HEK293 (cell line): Measurements from ENCODE around the gene ZNF48.

Source experiments
- BCL6B ChIP-seq: fragments of 450-650 bp; formaldehyde crosslinking; IDR thresholded peaks from 2 replicates; pipeline ENCODE4 v1.5.1; 2017; ENCODE audit warnings: missing biosample characterization, missing genetic modification characterization
- ELK4 ChIP-seq: IDR thresholded peaks from 2 replicates; pipeline ENCODE4 v1.6.1; 2011; ENCODE audit warnings: mild to moderate bottlenecking, low read depth, low read length, borderline replicate concordance
- HOXA7 ChIP-seq: sonication (generic); formaldehyde crosslinking; IDR thresholded peaks from 2 replicates; pipeline ENCODE4 v1.8.1; 2022; ENCODE audit warnings: missing genetic modification reagents, borderline replicate concordance
- INSM2 ChIP-seq: fragments of 450-650 bp; formaldehyde crosslinking; IDR thresholded peaks from 2 replicates; pipeline ENCODE4 v1.5.1; 2016; ENCODE audit warnings: missing biosample characterization, missing genetic modification characterization
- KLF1 ChIP-seq: fragments of 450-650 bp; formaldehyde crosslinking; IDR thresholded peaks from 2 replicates; pipeline ENCODE4 v1.5.1; 2016; ENCODE audit warnings: missing biosample characterization, missing genetic modification characterization
- REPIN1 ChIP-seq: fragments of 450-650 bp; formaldehyde crosslinking; IDR thresholded peaks from 2 replicates; pipeline ENCODE4 v1.5.1; 2017; ENCODE audit warnings: missing biosample characterization, missing genetic modification characterization, low read depth
- SCRT2 ChIP-seq: fragments of 450-650 bp; formaldehyde crosslinking; IDR thresholded peaks from 2 replicates; pipeline ENCODE4 v1.5.1; 2016; ENCODE audit warnings: missing biosample characterization, missing genetic modification characterization
- TCF7L2 ChIP-seq: IDR thresholded peaks from 2 replicates; pipeline ENCODE4 v1.6.1; 2011; ENCODE audit warnings: low read depth, mild to moderate bottlenecking, inconsistent platforms, low read length, moderate library complexity, borderline replicate concordance
- YY1 ChIP-seq: fragments of 450-650 bp; formaldehyde crosslinking; IDR thresholded peaks from 2 replicates; pipeline ENCODE4 v1.5.1; 2018; ENCODE audit warnings: missing biosample characterization, missing genetic modification characterization
- YY2 ChIP-seq: fragments of 450-650 bp; formaldehyde crosslinking; IDR thresholded peaks from 2 replicates; pipeline ENCODE4 v1.5.1; 2016; ENCODE audit warnings: missing biosample characterization, missing genetic modification characterization
- ZFHX2 ChIP-seq: fragments of 450-650 bp; formaldehyde crosslinking; conservative IDR thresholded peaks from 2 replicates; pipeline ENCODE4 v1.5.1; 2016; ENCODE audit warnings: missing biosample characterization, missing genetic modification characterization
- ZFP69B ChIP-seq: fragments of 450-650 bp; formaldehyde crosslinking; IDR thresholded peaks from 2 replicates; pipeline ENCODE4 v1.5.1; 2016; ENCODE audit warnings: missing biosample characterization, missing genetic modification characterization
- ZIC2 ChIP-seq: fragments of 450-650 bp; formaldehyde crosslinking; IDR thresholded peaks from 2 replicates; pipeline ENCODE4 v1.5.1; 2016; ENCODE audit warnings: missing biosample characterization, missing genetic modification characterization
- ZNF132 ChIP-seq: fragments of 450-650 bp; formaldehyde crosslinking; IDR thresholded peaks from 2 replicates; pipeline ENCODE4 v1.5.1; 2017; ENCODE audit warnings: missing biosample characterization, missing genetic modification characterization, borderline replicate concordance
- ZNF148 ChIP-seq: fragments of 450-650 bp; formaldehyde crosslinking; IDR thresholded peaks from 2 replicates; pipeline ENCODE4 v1.5.0; 2017; ENCODE audit warnings: missing biosample characterization, missing genetic modification characterization, borderline replicate concordance
- ZNF169 ChIP-seq: fragments of 450-650 bp; formaldehyde crosslinking; IDR thresholded peaks from 2 replicates; pipeline ENCODE4 v1.5.1; 2016; ENCODE audit warnings: missing biosample characterization, missing genetic modification characterization
- ZNF175 ChIP-seq: fragments of 450-650 bp; formaldehyde crosslinking; IDR thresholded peaks from 2 replicates; pipeline ENCODE4 v1.5.1; 2016; ENCODE audit warnings: missing biosample characterization, missing genetic modification characterization
- ZNF202 ChIP-seq: fragments of 450-650 bp; formaldehyde crosslinking; IDR thresholded peaks from 2 replicates; pipeline ENCODE4 v1.5.1; 2016; ENCODE audit warnings: missing biosample characterization, missing genetic modification characterization, borderline replicate concordance
- ZNF23 ChIP-seq: fragments of 450-650 bp; formaldehyde crosslinking; IDR thresholded peaks from 2 replicates; pipeline ENCODE4 v1.5.1; 2016; ENCODE audit warnings: missing biosample characterization, missing genetic modification characterization, borderline replicate concordance
- ZNF274 ChIP-seq, 2 experiments: fragments of 200-500 bp in 1 of 2; fragments of 450-650 bp in 1 of 2; sonication (Bioruptor generic) in 1 of 2; formaldehyde crosslinking in 1 of 2; IDR thresholded peaks; 2 replicates each; pipeline versions ENCODE4 v1.5.1 to v1.6.1; 2014 to 2016; ENCODE audit warnings: borderline replicate concordance in 1 of 2, inconsistent platforms in 1 of 2, low read length in 1 of 2, missing biosample characterization in 1 of 2, missing genetic modification characterization in 1 of 2
- ZNF302 ChIP-seq: fragments of 450-650 bp; formaldehyde crosslinking; IDR thresholded peaks from 2 replicates; pipeline ENCODE4 v1.5.1; 2016; ENCODE audit warnings: missing biosample characterization, missing genetic modification characterization, low read depth
- ZNF354C ChIP-seq: fragments of 450-650 bp; formaldehyde crosslinking; IDR thresholded peaks from 2 replicates; pipeline ENCODE4 v1.5.1; 2016; ENCODE audit warnings: missing biosample characterization, missing genetic modification characterization, low read depth, borderline replicate concordance
- ZNF366 ChIP-seq: fragments of 450-650 bp; formaldehyde crosslinking; conservative IDR thresholded peaks from 2 replicates; pipeline ENCODE4 v1.5.1; 2016; ENCODE audit warnings: missing biosample characterization, missing genetic modification characterization
- ZNF391 ChIP-seq: fragments of 450-650 bp; formaldehyde crosslinking; IDR thresholded peaks from 2 replicates; pipeline ENCODE4 v1.5.1; 2016; ENCODE audit warnings: low read depth, missing biosample characterization, missing genetic modification characterization, borderline replicate concordance
- ZNF416 ChIP-seq: fragments of 450-650 bp; formaldehyde crosslinking; IDR thresholded peaks from 2 replicates; pipeline ENCODE4 v1.5.1; 2016; ENCODE audit warnings: missing biosample characterization, missing genetic modification characterization
- ZNF473 ChIP-seq: fragments of 450-650 bp; formaldehyde crosslinking; IDR thresholded peaks from 2 replicates; pipeline ENCODE4 v1.5.1; 2017; ENCODE audit warnings: missing biosample characterization, missing genetic modification characterization
- ZNF561 ChIP-seq: fragments of 450-650 bp; IDR thresholded peaks from 2 replicates; pipeline ENCODE4 v1.5.1; 2018; ENCODE audit warnings: missing biosample characterization, missing genetic modification characterization, borderline replicate concordance
- ZNF654 ChIP-seq: fragments of 450-650 bp; formaldehyde crosslinking; IDR thresholded peaks from 2 replicates; pipeline ENCODE4 v1.5.1; 2016; ENCODE audit warnings: low read depth, missing biosample characterization, missing genetic modification characterization
- ZNF692 ChIP-seq: fragments of 450-650 bp; formaldehyde crosslinking; IDR thresholded peaks from 2 replicates; pipeline ENCODE4 v1.5.1; 2016; ENCODE audit warnings: missing biosample characterization, missing genetic modification characterization
- ZNF701 ChIP-seq: fragments of 450-650 bp; formaldehyde crosslinking; IDR thresholded peaks from 2 replicates; pipeline ENCODE4 v1.5.1; 2016; ENCODE audit warnings: missing biosample characterization, missing genetic modification characterization
- ZNF76 ChIP-seq: fragments of 450-650 bp; formaldehyde crosslinking; IDR thresholded peaks from 2 replicates; pipeline ENCODE4; 2016; ENCODE audit warnings: low read depth, missing biosample characterization, missing genetic modification characterization, borderline replicate concordance
- TF ChIP-seq, protein P1 (sequence below): fragments of 450-650 bp; formaldehyde crosslinking; IDR thresholded peaks from 2 replicates; pipeline ENCODE4 v1.5.1; 2016; ENCODE audit warnings: missing biosample characterization, missing genetic modification characterization, borderline replicate concordance

Gene ZNF48

DNA sequence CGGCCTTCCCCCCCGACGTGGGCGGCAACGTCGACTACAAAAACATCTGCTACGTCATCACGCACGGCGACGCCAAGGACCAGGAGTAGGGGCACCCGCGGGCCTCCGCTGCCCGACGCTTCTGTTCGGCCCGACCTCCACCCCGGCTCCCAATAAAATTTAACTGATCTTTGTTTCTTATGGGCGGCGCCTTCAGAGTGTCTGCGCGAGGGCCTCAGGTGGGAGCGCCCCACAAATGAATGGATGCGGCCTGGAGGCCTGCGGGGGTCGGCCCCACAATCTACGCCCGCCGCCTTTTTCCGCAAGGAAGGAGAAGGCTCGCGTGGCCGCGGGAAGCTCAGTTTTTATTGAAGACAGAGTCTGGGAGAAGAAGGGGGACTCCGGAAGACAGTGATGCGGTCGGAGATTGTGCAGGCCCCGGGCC is 17.4 kb upstream of the ZNF48 start (continued):
- no peak for TF ChIP-seq ZNF692 (tag by site-specific recombination)
- TF ChIP-seq SCRT2 (tag by site-specific recombination) = no peak
- TF ChIP-seq, protein P1, sequence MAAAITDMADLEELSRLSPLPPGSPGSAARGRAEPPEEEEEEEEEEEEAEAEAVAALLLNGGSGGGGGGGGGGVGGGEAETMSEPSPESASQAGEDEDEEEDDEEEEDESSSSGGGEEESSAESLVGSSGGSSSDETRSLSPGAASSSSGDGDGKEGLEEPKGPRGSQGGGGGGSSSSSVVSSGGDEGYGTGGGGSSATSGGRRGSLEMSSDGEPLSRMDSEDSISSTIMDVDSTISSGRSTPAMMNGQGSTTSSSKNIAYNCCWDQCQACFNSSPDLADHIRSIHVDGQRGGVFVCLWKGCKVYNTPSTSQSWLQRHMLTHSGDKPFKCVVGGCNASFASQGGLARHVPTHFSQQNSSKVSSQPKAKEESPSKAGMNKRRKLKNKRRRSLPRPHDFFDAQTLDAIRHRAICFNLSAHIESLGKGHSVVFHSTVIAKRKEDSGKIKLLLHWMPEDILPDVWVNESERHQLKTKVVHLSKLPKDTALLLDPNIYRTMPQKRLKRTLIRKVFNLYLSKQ (tag by site-specific recombination) = no peak
- peak; percentile 50; the same call in 1 of the 2 replicates for TF ChIP-seq ZNF391 (tag by site-specific recombination)
- TF ChIP-seq ZNF23 = no peak
- no peak for TF ChIP-seq ZNF202
- no peak for TF ChIP-seq ZFP69B (tag by site-specific recombination)
- no peak for TF ChIP-seq ZNF169
- no peak for TF ChIP-seq ZNF132 (tag by site-specific recombination)
- no peak for TF ChIP-seq ZNF175 (tag by site-specific recombination)
- TF ChIP-seq ZNF654 (tag by site-specific recombination) = no peak
- TF ChIP-seq HOXA7 (CRISPR knock-in tag) = no peak
- TF ChIP-seq REPIN1 (tag by site-specific recombination) = no peak; the same call in 1 of the 2 replicates
- no peak for TF ChIP-seq ZNF701 (tag by site-specific recombination)
- no peak for TF ChIP-seq INSM2 (tag by site-specific recombination)
- no peak for TF ChIP-seq ZIC2 (tag by site-specific recombination)
- TF ChIP-seq BCL6B (tag by site-specific recombination) = no peak
- TF ChIP-seq ZNF473 = no peak
- no peak for TF ChIP-seq ZNF354C (tag by site-specific recombination)
- TF ChIP-seq ZNF302 (tag by site-specific recombination) = no peak
- TF ChIP-seq YY2 (tag by site-specific recombination) = no peak
- no peak; the same call in 1 of the 2 replicates for TF ChIP-seq YY1 (tag by site-specific recombination)
- TF ChIP-seq ZNF148 (tag by site-specific recombination) = no peak
- TF ChIP-seq ZNF274 (IDR thresholded peaks at IDR 0.05; ENCODE audit: low read length) = no peak
- no peak for TF ChIP-seq ZNF274 (tag by site-specific recombination; IDR thresholded peaks at IDR 0.05; ENCODE audit: borderline replicate concordance)
- no peak for TF ChIP-seq ZNF416 (tag by site-specific recombination)
- no peak for TF ChIP-seq TCF7L2
- no peak for TF ChIP-seq ZNF76 (tag by site-specific recombination)
- TF ChIP-seq ZFHX2 (tag by site-specific recombination) = no peak
- no peak for TF ChIP-seq KLF1 (tag by site-specific recombination)
- TF ChIP-seq ZNF561 = peak; percentile 96
- peak; percentile 79 for TF ChIP-seq ZNF366
- no peak for TF ChIP-seq ELK4
